ENCODE measurements around the gene BAZ2B. TPM values are rescaled to one million over a fixed set of nuclear protein-coding genes. Genes with fewer than 3 reads are reported as not detected.

BAZ2B gene
- total and polyA plus RNA-seq, 2 of the 13 experiments (the other 11 are each of a cell fraction or from before 2014, with no cell fraction given), result 14.0 to 15.1 TPM

DNA sequence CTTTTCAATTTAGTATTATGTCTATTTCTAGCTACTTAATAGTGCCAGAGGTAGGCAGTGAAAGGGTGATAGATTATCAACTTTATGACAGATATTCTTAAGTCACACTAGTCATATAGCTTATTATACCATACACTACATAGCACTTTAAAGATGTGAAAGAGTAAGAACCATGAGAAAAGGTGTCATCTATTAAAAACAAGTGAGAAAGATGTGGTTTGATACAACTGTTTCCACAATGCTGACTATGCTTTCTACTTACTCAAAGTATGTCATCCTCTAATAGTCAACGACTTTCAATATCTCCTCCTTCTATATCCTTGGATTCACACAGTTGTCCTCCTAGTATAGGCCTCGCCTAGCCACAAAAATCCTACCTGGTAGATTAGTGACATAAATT is 196.9 kb downstream of the BAZ2B start:
- POLR2A ChIA-PET, result interaction anchor here (2.0 kb wide), 1 partner anchor 293 kb away, joined by 4 read pairs; the partner anchor contains the start of gene MARCHF7

DNA sequence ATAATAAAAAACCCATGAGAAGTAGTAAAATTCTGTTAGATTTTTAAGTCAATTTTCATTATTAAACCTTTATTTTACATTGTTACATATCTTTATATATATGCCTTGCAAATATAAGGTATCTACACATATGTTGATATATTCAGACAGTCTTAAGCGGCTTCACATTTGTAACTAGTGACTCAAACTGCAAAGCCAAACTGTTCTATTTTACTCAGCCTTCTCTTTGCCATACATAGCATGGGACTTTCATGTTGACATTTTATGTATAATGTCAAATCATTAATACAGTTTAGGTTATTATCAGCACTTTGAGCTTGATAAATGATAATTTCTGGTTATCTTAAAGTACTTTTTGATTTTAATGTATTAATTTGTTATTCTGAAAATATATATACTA is 204.9 kb downstream of the BAZ2B start:
- Histone ChIP-seq H3K9me3 (ENCODE audit: low read length) (no peaks in the 10 kb centered on the region), H3K36me3 (replicated peaks in 1 of 2; ENCODE audit: control insufficient read depth in 1 of 2, insufficient read depth in 2 of 2, low read length in 2 of 2) (0 out of 5 replicates have a peak, but pooled peaks cover 0 to 4% of the 10 kb centered on the region in 2 experiments), H3K27ac (ENCODE audit: extremely low read length, insufficient read depth, low read length) (no peak overlapping the region), H4K20me1 (ENCODE audit: insufficient read depth, low read length) (no peaks in the 10 kb centered on the region), H3K4me1 (ENCODE audit: insufficient read depth, low read length) (no peaks in the 10 kb centered on the region), H3K79me2 (ENCODE audit: insufficient read depth, low read length) (no peaks in the 10 kb centered on the region), H3K4me3 (replicated peaks in 1 of 3; ENCODE audit: insufficient read depth in 1 of 3, low read depth in 2 of 3, low read length in 3 of 3) (no peak overlapping the region), H2AFZ (ENCODE audit: low read length) (no peak overlapping the region), H3K4me2 (ENCODE audit: low read depth, low read length) (no peak overlapping the region), H3K9ac (ENCODE audit: insufficient read depth, low read depth, low read length) (no peak overlapping the region), H3K27me3 (ENCODE audit: control insufficient read depth in 1 of 2, insufficient read depth in 2 of 2, low read length in 2 of 2) (no peaks in the 10 kb centered on the region)
- CTCF ChIA-PET (ENCODE audit: low intra/inter-chr PET ratio, low total read pairs), result no interaction called here
- WGBS (ENCODE audit: low lambda C conversion rate), result 97% methylated on average over 1 of the region's 1 CpG
- intact Hi-C loops (cut with micrococcal nuclease; ENCODE audit: unreplicated experiment) (no loop called here), in situ Hi-C loops (cut with HindIII; ENCODE audit: extremely low pct_ligation_motif_present, low pct_unique_long_range_greater_than_20kb) (no loop called here)
- DNase-seq (ENCODE audit: low spot score) (no peak), ATAC-seq (no peak), FAIRE-seq (no peak)
- no TSS peak for BruUV-seq (replicated peaks)
- POLR2A ChIA-PET, result no interaction called here
- no peak for TF ChIP-seq FOSL1 (CRISPR knock-in tag; IDR thresholded peaks at IDR 0.05; ENCODE audit: borderline replicate concordance)
- TF ChIP-seq NR1H2 (CRISPR knock-in tag; IDR thresholded peaks at IDR 0.05; ENCODE audit: borderline replicate concordance, low read depth), result no peak
- TF ChIP-seq ZNF441 (CRISPR knock-in tag; IDR thresholded peaks at IDR 0.05; ENCODE audit: borderline replicate concordance), result no peak
- TF ChIP-seq, protein P1, sequence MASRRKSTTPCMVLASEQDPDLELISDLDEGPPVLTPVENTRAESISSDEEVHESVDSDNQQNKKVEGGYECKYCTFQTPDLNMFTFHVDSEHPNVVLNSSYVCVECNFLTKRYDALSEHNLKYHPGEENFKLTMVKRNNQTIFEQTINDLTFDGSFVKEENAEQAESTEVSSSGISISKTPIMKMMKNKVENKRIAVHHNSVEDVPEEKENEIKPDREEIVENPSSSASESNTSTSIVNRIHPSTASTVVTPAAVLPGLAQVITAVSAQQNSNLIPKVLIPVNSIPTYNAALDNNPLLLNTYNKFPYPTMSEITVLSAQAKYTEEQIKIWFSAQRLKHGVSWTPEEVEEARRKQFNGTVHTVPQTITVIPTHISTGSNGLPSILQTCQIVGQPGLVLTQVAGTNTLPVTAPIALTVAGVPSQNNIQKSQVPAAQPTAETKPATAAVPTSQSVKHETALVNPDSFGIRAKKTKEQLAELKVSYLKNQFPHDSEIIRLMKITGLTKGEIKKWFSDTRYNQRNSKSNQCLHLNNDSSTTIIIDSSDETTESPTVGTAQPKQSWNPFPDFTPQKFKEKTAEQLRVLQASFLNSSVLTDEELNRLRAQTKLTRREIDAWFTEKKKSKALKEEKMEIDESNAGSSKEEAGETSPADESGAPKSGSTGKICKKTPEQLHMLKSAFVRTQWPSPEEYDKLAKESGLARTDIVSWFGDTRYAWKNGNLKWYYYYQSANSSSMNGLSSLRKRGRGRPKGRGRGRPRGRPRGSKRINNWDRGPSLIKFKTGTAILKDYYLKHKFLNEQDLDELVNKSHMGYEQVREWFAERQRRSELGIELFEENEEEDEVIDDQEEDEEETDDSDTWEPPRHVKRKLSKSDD (CRISPR knock-in tag; IDR thresholded peaks at IDR 0.05; ENCODE audit: low read depth), result no peak
- TF ChIP-seq, protein P2, sequence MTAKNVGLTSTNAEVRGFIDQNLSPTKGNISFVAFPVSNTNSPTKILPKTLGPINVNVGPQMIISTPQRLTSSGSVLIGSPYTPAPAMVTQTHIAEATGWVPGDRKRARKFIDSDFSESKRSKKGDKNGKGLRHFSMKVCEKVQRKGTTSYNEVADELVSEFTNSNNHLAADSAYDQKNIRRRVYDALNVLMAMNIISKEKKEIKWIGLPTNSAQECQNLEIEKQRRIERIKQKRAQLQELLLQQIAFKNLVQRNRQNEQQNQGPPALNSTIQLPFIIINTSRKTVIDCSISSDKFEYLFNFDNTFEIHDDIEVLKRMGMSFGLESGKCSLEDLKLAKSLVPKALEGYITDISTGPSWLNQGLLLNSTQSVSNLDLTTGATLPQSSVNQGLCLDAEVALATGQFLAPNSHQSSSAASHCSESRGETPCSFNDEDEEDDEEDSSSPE (CRISPR knock-in tag; IDR thresholded peaks at IDR 0.05), result no peak
- TF ChIP-seq MED13 (CRISPR knock-in tag; IDR thresholded peaks at IDR 0.05), result no peak
- TF ChIP-seq ZNF468 (CRISPR knock-in tag; IDR thresholded peaks at IDR 0.05), result no peak

More for the DNA sequence above, 196.9 kb downstream of the BAZ2B start:
- no peak for ATAC-seq
- H3K9me3 ChIP-seq (ENCODE audit: low read length), result no peaks in the 10 kb centered on the region
- no TSS peak for BruUV-seq (replicated peaks)
- H2AFZ ChIP-seq (ENCODE audit: low read length), result no peak overlapping the region
- DNase-seq (ENCODE audit: low spot score), result no peak
- no peaks in the 10 kb centered on the region for H3K27me3 ChIP-seq (ENCODE audit: control insufficient read depth in 1 of 2, insufficient read depth in 2 of 2, low read length in 2 of 2)
- H3K36me3 ChIP-seq (replicated peaks in 1 of 2; ENCODE audit: control insufficient read depth in 1 of 2, insufficient read depth in 2 of 2, low read length in 2 of 2), result no peaks in the 10 kb centered on the region
- no peaks in the 10 kb centered on the region for H3K79me2 ChIP-seq (ENCODE audit: insufficient read depth, low read length)
- WGBS (ENCODE audit: low lambda C conversion rate), result 79% methylated on average over 2 of the region's 2 CpGs
- H3K4me1 ChIP-seq (ENCODE audit: insufficient read depth, low read length), result peaks cover 9% of the 10 kb centered on the region; the same call in 1 of the 2 replicates
- in situ Hi-C loops (cut with HindIII; ENCODE audit: extremely low pct_ligation_motif_present, low pct_unique_long_range_greater_than_20kb) (no loop called here), intact Hi-C loops (cut with micrococcal nuclease; ENCODE audit: unreplicated experiment) (no loop called here)
- no peak overlapping the region for H3K4me2 ChIP-seq (ENCODE audit: low read depth, low read length)
- no peak overlapping the region for H3K27ac ChIP-seq (ENCODE audit: extremely low read length, insufficient read depth, low read length)
- FAIRE-seq, result no peak
- H3K9ac ChIP-seq (ENCODE audit: insufficient read depth, low read depth, low read length), result no peak overlapping the region
- no peaks in the 10 kb centered on the region for H4K20me1 ChIP-seq (ENCODE audit: insufficient read depth, low read length)
- no peak overlapping the region for H3K4me3 ChIP-seq (replicated peaks in 1 of 3; ENCODE audit: insufficient read depth in 1 of 3, low read depth in 2 of 3, low read length in 3 of 3)
- CTCF ChIA-PET (ENCODE audit: low intra/inter-chr PET ratio, low total read pairs), result no interaction called here
- TF ChIP-seq ZNF232 (CRISPR knock-in tag; IDR thresholded peaks at IDR 0.05; ENCODE audit: borderline replicate concordance) (no peak), ZNF841 (CRISPR knock-in tag; IDR thresholded peaks at IDR 0.05; ENCODE audit: borderline replicate concordance) (no peak), ZMYM3 (CRISPR knock-in tag; IDR thresholded peaks at IDR 0.05) (no peak), ZSCAN31 (CRISPR knock-in tag; IDR thresholded peaks at IDR 0.05; ENCODE audit: low read depth) (no peak), ZNF703 (CRISPR knock-in tag; IDR thresholded peaks at IDR 0.05; ENCODE audit: borderline replicate concordance) (no peak), XBP1 (CRISPR knock-in tag; IDR thresholded peaks at IDR 0.05) (no peak), ISX (CRISPR knock-in tag; conservative IDR thresholded peaks at IDR 0.05) (no peak), REXO4 (CRISPR knock-in tag; IDR thresholded peaks at IDR 0.05; ENCODE audit: borderline replicate concordance) (no peak), RELA (CRISPR knock-in tag; IDR thresholded peaks at IDR 0.05) (no peak), MAFF (IDR thresholded peaks at IDR 0.05; ENCODE audit: low read depth, low read length) (0 out of 2 replicates have a peak, but pooled peaks have one; percentile 11), ETV5 (CRISPR knock-in tag; IDR thresholded peaks at IDR 0.05; ENCODE audit: borderline replicate concordance) (no peak), SP2 (CRISPR knock-in tag; IDR thresholded peaks at IDR 0.05) (no peak), MAFK (conservative IDR thresholded peaks at IDR 0.05 in 1 of 2, IDR thresholded peaks at IDR 0.05 in 1 of 2; ENCODE audit: low read length in 2 of 2) (peak in 1 of 2 experiments; percentile 36; a peak in 1 of 4 replicates), ZNF446 (CRISPR knock-in tag; IDR thresholded peaks at IDR 0.05) (no peak), ZFP90 (CRISPR knock-in tag; IDR thresholded peaks at IDR 0.05; ENCODE audit: borderline replicate concordance) (no peak)
- TF ChIP-seq, protein P3, sequence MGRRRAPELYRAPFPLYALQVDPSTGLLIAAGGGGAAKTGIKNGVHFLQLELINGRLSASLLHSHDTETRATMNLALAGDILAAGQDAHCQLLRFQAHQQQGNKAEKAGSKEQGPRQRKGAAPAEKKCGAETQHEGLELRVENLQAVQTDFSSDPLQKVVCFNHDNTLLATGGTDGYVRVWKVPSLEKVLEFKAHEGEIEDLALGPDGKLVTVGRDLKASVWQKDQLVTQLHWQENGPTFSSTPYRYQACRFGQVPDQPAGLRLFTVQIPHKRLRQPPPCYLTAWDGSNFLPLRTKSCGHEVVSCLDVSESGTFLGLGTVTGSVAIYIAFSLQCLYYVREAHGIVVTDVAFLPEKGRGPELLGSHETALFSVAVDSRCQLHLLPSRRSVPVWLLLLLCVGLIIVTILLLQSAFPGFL (CRISPR knock-in tag; IDR thresholded peaks at IDR 0.05), result no peak
